Trophoblast cell (in vitro differentiated cells and primary cell): ENCODE data around the gene BLM.

Source experiments
- DNase-seq, 2 donors: peaks; one replicate each; pipeline ENCODE4 v3.0.0-alpha.2; 2016
- H2AFZ ChIP-seq: 2 replicates; pipeline ENCODE4 v1.6.1; 2013; ENCODE audit warnings: low read length, moderate library complexity, mild to moderate bottlenecking; ENCODE audit not compliant: insufficient read depth, poor library complexity
- H2AK5ac ChIP-seq: 2 replicates; pipeline ENCODE4 v1.6.1; 2013; ENCODE audit warnings: mild to moderate bottlenecking, low read length
- H2BK120ac ChIP-seq: 2 replicates; pipeline ENCODE4 v1.6.1; 2013; ENCODE audit warnings: low read length, mild to moderate bottlenecking, moderate library complexity; ENCODE audit not compliant: insufficient read depth, poor library complexity
- H2BK12ac ChIP-seq: 2 replicates; pipeline ENCODE4 v1.6.1; 2013; ENCODE audit warnings: mild to moderate bottlenecking, low read length, moderate library complexity
- H2BK5ac ChIP-seq: 2 replicates; pipeline ENCODE4 v1.6.1; 2013; ENCODE audit warnings: low read length, low read depth, moderate library complexity, mild to moderate bottlenecking; ENCODE audit not compliant: poor library complexity
- H3K14ac ChIP-seq: 2 replicates; pipeline ENCODE4 v1.6.1; 2013; ENCODE audit warnings: mild to moderate bottlenecking, low read length
- H3K18ac ChIP-seq: 2 replicates; pipeline ENCODE4 v1.6.1; 2013; ENCODE audit warnings: mild to moderate bottlenecking, low read length
- H3K23ac ChIP-seq: 2 replicates; pipeline ENCODE4 v1.6.1; 2013; ENCODE audit warnings: low read length
- H3K27ac ChIP-seq: 2 replicates; pipeline ENCODE4 v1.5.1; 2013; ENCODE audit warnings: low read depth, mild to moderate bottlenecking, inconsistent platforms, low read length, moderate library complexity
- H3K27me3 ChIP-seq: 2 replicates; pipeline ENCODE4 v1.6.1; 2013; ENCODE audit warnings: inconsistent platforms, mild to moderate bottlenecking, low read length, moderate library complexity; ENCODE audit not compliant: insufficient read depth
- H3K36me3 ChIP-seq, 2 experiments: 1 replicate in 1 of 2; 2 replicates in 1 of 2; pipeline ENCODE4 v1.6.1; 2013; ENCODE audit warnings: low read length in 2 of 2, mild to moderate bottlenecking in 2 of 2, moderate library complexity in 1 of 2; ENCODE audit not compliant: insufficient read depth in 2 of 2, control insufficient read depth in 1 of 2
- H3K4ac ChIP-seq: 2 replicates; pipeline ENCODE4 v1.6.1; 2013; ENCODE audit warnings: low read depth, mild to moderate bottlenecking, low read length, moderate library complexity
- H3K4me1 ChIP-seq, 2 experiments: 1 replicate in 1 of 2; 2 replicates in 1 of 2; pipeline ENCODE4 v1.6.1; 2013; ENCODE audit warnings: low read length in 2 of 2, mild to moderate bottlenecking in 2 of 2, moderate library complexity in 1 of 2; ENCODE audit not compliant: insufficient read depth in 2 of 2, control insufficient read depth in 1 of 2
- H3K4me2 ChIP-seq: 2 replicates; pipeline ENCODE4 v1.6.1; 2013; ENCODE audit warnings: inconsistent platforms, mild to moderate bottlenecking, low read length, moderate library complexity
- H3K4me3 ChIP-seq: 2 replicates; pipeline ENCODE4 v1.5.1; 2013; ENCODE audit warnings: mild to moderate bottlenecking, low read depth, low read length, inconsistent platforms
- H3K79me1 ChIP-seq: one replicate; pipeline ENCODE4 v1.6.1; 2013; ENCODE audit warnings: low read length
- H3K79me2 ChIP-seq: 2 replicates; pipeline ENCODE4 v1.6.1; 2013; ENCODE audit warnings: low read length, mild to moderate bottlenecking; ENCODE audit not compliant: control insufficient read depth, insufficient read depth, poor library complexity
- H3K9ac ChIP-seq: 2 replicates; pipeline ENCODE4 v1.6.1; 2013; ENCODE audit warnings: mild to moderate bottlenecking, low read length
- H3K9me3 ChIP-seq: 2 replicates; pipeline ENCODE4 v1.6.1; 2013; ENCODE audit warnings: low read depth, mild to moderate bottlenecking, control low read depth, inconsistent platforms, low read length; ENCODE audit not compliant: insufficient read depth
- H4K12ac ChIP-seq: 2 replicates; pipeline ENCODE4 v1.6.1; 2013; ENCODE audit warnings: low read depth, mild to moderate bottlenecking, low read length, moderate library complexity
- H4K8ac ChIP-seq: 2 replicates; pipeline ENCODE4 v1.6.1; 2013; ENCODE audit warnings: low read depth, mild to moderate bottlenecking, low read length, moderate library complexity
- H4K91ac ChIP-seq: one replicate; pipeline ENCODE4 v1.6.1; 2013; ENCODE audit warnings: low read depth, mild to moderate bottlenecking, low read length, moderate library complexity
- WGBS: extraction: QIAGEN DNeasy Blood & Tissue Kit; methylation state at CpG from one replicate; pipeline ENCODE4 v1.1.7; 2013; ENCODE audit warnings: missing lambda C conversion rate; ENCODE audit not compliant: insufficient read length, insufficient coverage; ENCODE audit errors: extremely low coverage; 5-methylcytosine and 5-hydroxymethylcytosine counted together

Gene BLM

DNA sequence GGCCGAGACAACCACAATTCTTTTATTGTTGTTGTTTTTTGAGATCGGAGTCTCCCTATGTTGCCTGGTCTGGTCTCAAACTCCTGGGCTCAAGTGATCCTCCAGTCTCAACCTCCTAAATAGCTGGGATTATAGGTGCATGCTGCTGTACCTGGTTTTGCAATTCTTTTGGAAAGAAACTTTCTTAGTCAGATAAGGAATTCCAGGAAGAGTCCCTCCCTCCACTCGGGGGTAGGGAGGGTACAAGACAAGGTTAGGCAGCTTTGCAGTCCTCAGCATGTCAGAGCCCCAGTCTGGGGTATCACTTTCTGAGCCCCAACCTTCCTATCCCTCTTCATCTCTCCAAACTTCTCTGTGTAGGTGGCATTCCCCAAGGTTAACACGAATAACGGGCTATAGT, 117.5 kb downstream of the BLM start:
- Histone ChIP-seq H3K79me1 (peaks cover 11% of the 10 kb centered on the region), H2BK5ac (no peak overlapping the region)
- no CpG with 5 or more reads among the region's 5 CpGs for WGBS

DNA sequence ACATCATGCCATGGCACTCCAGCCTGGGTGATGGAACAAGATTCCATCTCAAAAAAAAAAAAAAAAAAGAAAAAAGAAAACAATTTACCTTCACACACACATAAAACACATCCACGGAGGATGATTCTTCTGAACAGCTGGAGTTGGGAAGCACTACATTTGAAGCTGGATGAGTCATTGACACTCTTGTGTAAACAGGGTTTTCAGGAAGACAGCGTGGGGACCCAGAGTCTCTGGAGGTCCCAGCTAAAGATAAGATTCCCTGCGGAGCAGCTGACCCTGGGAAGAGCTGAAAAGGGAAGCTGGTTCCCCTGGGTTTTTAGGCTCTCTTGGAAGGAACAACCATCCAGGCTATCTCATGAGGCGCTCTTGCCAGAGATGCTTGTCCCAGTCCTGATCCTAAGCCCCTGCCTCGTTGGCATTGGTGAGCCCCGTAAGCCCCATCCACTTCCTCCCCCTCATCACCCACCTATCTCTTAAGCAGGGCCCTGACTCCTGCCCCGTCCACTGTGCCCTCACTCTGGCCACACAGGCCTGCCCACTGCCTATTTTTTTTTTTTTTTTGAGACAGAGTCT, 119.2 kb downstream of the BLM start:
- no peak overlapping the region for H3K4me3 ChIP-seq
- peaks cover 20 to 21% of the 10 kb centered on the region in 2 experiments for H3K4me1 ChIP-seq
- peak overlapping the region; percentile 47 for H2AK5ac ChIP-seq
- peak overlapping the region; percentile 85 for H4K91ac ChIP-seq
- H3K23ac ChIP-seq, result no peak overlapping the region
- H3K9me3 ChIP-seq, result no peaks in the 10 kb centered on the region
- H2AFZ ChIP-seq, result no peak overlapping the region
- DNase-seq, result peak; percentile 49 to 67
- H3K79me1 ChIP-seq, result peaks cover 20% of the 10 kb centered on the region
- no peak overlapping the region for H4K12ac ChIP-seq
- no peak overlapping the region for H3K27ac ChIP-seq
- no peaks in the 10 kb centered on the region for H3K36me3 ChIP-seq
- no CpG with 5 or more reads among the region's 7 CpGs for WGBS
- H3K18ac ChIP-seq, result no peak overlapping the region
- H3K9ac ChIP-seq, result no peak overlapping the region
- peak overlapping the region; percentile 92 for H2BK120ac ChIP-seq
- no peak overlapping the region for H3K4me2 ChIP-seq
- H3K79me2 ChIP-seq, result no peaks in the 10 kb centered on the region
- peak overlapping the region; percentile 52 for H2BK5ac ChIP-seq
- peak overlapping the region; percentile 35 for H3K4ac ChIP-seq
- peak overlapping the region; percentile 69 for H4K8ac ChIP-seq
- no peak overlapping the region for H2BK12ac ChIP-seq
- no peaks in the 10 kb centered on the region for H3K27me3 ChIP-seq
- no peak overlapping the region for H3K14ac ChIP-seq

More for the DNA sequence above, 117.5 kb downstream of the BLM start:
- Histone ChIP-seq H3K4me1 (peaks cover 11 to 12% of the 10 kb centered on the region in 2 experiments), H3K36me3 (no peaks in the 10 kb centered on the region), H2BK120ac (no peak overlapping the region), H3K14ac (no peak overlapping the region), H3K27ac (no peak overlapping the region), H2AK5ac (no peak overlapping the region), H3K4me2 (no peak overlapping the region), H3K4ac (no peak overlapping the region), H3K9me3 (no peaks in the 10 kb centered on the region), H3K18ac (no peak overlapping the region), H4K12ac (no peak overlapping the region), H2BK12ac (no peak overlapping the region), H4K91ac (no peak overlapping the region), H3K9ac (no peak overlapping the region), H2AFZ (no peak overlapping the region), H3K27me3 (no peaks in the 10 kb centered on the region), H3K79me2 (no peaks in the 10 kb centered on the region), H3K23ac (no peak overlapping the region), H3K4me3 (no peak overlapping the region), H4K8ac (no peak overlapping the region)
- peak; percentile 23 to 56 for DNase-seq

DNA sequence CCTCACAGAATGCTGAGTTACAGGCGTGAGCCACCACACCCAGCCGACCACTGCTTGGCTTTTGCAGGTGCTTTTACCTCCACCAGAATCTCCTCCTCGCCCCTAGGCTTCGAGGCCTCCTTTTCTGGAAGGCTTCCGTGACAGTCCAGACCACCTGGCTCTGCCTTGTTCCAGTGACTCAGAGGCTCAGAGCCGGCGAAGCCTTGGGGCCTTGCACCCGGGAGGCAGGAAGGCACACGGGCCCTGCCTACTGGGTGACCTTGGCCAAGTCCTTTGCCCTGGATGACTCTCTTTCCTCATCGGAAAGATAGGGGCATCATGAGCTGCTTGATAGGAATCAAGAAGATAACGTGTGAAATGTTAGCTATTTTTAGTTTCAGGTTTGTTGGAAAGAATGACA, 119.9 kb downstream of the BLM start:
- Histone ChIP-seq H2AK5ac (no peak overlapping the region), H3K79me2 (no peaks in the 10 kb centered on the region), H3K4me3 (no peak overlapping the region), H3K4me1 (peaks cover 20 to 21% of the 10 kb centered on the region in 2 experiments), H3K18ac (no peak overlapping the region), H4K8ac (no peak overlapping the region), H3K4ac (no peak overlapping the region), H3K9ac (no peak overlapping the region), H3K27me3 (no peaks in the 10 kb centered on the region), H3K79me1 (peaks cover 20% of the 10 kb centered on the region), H2BK120ac (no peak overlapping the region), H3K36me3 (no peaks in the 10 kb centered on the region), H3K9me3 (no peaks in the 10 kb centered on the region), H2AFZ (no peak overlapping the region), H4K12ac (no peak overlapping the region), H4K91ac (peak overlapping the region; percentile 2), H2BK5ac (no peak overlapping the region), H3K14ac (no peak overlapping the region), H3K27ac (no peak overlapping the region), H2BK12ac (no peak overlapping the region), H3K4me2 (no peak overlapping the region), H3K23ac (no peak overlapping the region)
- WGBS, result no CpG with 5 or more reads among the region's 11 CpGs
- peak; percentile 95 to 96 for DNase-seq

DNA sequence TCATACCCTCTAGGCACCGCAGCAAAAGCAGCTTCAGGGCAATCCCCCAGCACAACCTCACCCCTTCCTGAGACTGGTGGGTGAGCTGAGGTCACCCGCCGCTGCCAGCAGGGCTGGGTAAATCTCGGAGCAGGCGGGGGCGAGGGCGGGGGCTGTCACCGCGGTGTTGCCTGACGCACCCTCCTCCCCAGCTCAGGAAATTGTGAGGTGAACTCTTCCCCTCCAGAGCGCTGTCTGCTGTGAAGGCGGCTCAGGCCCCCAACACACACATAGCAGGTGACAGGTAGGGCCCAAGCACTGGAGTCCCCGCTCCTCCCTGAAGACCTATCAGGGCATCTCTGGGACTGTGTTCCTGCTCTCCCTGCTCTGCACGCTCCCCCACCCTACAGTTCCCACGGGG, 121.0 kb downstream of the BLM start:
- no CpG with 5 or more reads among the region's 15 CpGs for WGBS

More for the DNA sequence above, 121.0 kb downstream of the BLM start:
- Histone ChIP-seq H3K79me1 (peaks cover 20% of the 10 kb centered on the region), H3K18ac (no peak overlapping the region), H4K91ac (peak overlapping the region; percentile 49), H2BK5ac (no peak overlapping the region), H2AK5ac (peak overlapping the region; percentile 10), H3K27me3 (no peaks in the 10 kb centered on the region), H3K14ac (peak overlapping the region; percentile 24), H3K4me2 (no peak overlapping the region), H4K8ac (no peak overlapping the region), H2BK120ac (peak overlapping the region; percentile 34), H3K36me3 (no peaks in the 10 kb centered on the region), H2AFZ (no peak overlapping the region), H3K4ac (no peak overlapping the region), H3K9me3 (no peaks in the 10 kb centered on the region), H4K12ac (no peak overlapping the region), H3K79me2 (no peaks in the 10 kb centered on the region), H3K23ac (no peak overlapping the region), H3K4me3 (no peak overlapping the region), H2BK12ac (peak overlapping the region; percentile 2), H3K4me1 (peaks cover 20 to 21% of the 10 kb centered on the region in 2 experiments), H3K9ac (no peak overlapping the region), H3K27ac (no peak overlapping the region)
- DNase-seq, result no peak
